Suprapubic skin (tissue), 4 donors: Measurements from ENCODE around the gene GAPDHS.

ENCODE experiments used
- EP300 ChIP-seq: sonication (generic); formaldehyde crosslinking; IDR thresholded peaks from one replicate; pipeline ENCODE4 v1.6.1; 2017; ENCODE audit warnings: antibody characterized with exemption
- POLR2A ChIP-seq, 2 donors: fragments of 450-650 bp; IDR thresholded peaks; one replicate each; pipeline ENCODE4 v1.6.1; 2017; ENCODE audit warnings: antibody characterized with exemption in 2 of 2, mild to moderate bottlenecking in 2 of 2, moderate library complexity in 2 of 2
- POLR2AphosphoS5 ChIP-seq, 3 donors: sonication (generic); formaldehyde crosslinking; IDR thresholded peaks; one replicate each; pipeline ENCODE4 v1.6.1; 2017; ENCODE audit warnings: antibody characterized with exemption in 3 of 3
- TF ChIP-seq, protein P1 (sequence below), 2 donors: fragments of 200-600 bp in 1 of 2; fragments of 450-650 bp in 1 of 2; sonication (generic) in 1 of 2; IDR thresholded peaks; one replicate each; pipeline ENCODE4 v1.5.1; 2016 to 2019; ENCODE audit warnings: antibody characterized with exemption in 2 of 2, mild to moderate bottlenecking in 1 of 2, moderate library complexity in 1 of 2

DNA sequence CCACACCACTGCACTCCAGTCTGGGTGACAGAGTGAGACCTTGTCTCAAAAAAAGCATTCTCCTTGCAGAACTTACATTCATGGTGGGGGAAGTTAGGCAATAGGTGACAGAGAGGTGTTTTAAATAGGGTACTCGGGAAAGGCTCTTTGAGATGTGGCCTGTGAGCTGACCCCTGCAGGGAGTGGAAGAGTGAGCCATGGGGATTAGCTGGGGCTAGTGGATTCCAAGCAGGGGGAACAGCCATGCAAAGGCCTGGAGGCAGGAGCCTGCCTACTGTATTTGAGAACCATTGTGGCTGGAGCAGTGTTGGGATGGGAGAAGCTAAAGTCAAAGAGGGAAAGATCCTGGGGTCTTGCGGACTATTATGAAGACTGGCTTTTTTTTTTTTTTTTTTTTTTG is 15.9 kb upstream of the GAPDHS start:
- TF ChIP-seq, protein P1, sequence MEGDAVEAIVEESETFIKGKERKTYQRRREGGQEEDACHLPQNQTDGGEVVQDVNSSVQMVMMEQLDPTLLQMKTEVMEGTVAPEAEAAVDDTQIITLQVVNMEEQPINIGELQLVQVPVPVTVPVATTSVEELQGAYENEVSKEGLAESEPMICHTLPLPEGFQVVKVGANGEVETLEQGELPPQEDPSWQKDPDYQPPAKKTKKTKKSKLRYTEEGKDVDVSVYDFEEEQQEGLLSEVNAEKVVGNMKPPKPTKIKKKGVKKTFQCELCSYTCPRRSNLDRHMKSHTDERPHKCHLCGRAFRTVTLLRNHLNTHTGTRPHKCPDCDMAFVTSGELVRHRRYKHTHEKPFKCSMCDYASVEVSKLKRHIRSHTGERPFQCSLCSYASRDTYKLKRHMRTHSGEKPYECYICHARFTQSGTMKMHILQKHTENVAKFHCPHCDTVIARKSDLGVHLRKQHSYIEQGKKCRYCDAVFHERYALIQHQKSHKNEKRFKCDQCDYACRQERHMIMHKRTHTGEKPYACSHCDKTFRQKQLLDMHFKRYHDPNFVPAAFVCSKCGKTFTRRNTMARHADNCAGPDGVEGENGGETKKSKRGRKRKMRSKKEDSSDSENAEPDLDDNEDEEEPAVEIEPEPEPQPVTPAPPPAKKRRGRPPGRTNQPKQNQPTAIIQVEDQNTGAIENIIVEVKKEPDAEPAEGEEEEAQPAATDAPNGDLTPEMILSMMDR (IDR thresholded peaks at IDR 0.05): no peak
- TF ChIP-seq POLR2A (IDR thresholded peaks at IDR 0.05): no peak
- TF ChIP-seq EP300: no peak
- no peak for TF ChIP-seq POLR2AphosphoS5 (IDR thresholded peaks at IDR 0.05)
